Measurements from ENCODE around the gene DEDD2.

- TF ChIP-seq CTCF (IDR thresholded peaks at IDR 0.05; ENCODE audit: low read length) (no peak), EZH2 (IDR thresholded peaks at IDR 0.05; ENCODE audit: borderline replicate concordance, low read length) (no peak)
Measured at GRCh38 chr19:42246922-42247639, 29.6 kb upstream of the DEDD2 start.
